NCI-H69 (cell line): Measurements from ENCODE around the gene DQX1.

ENCODE experiments used
- DNase-seq: peaks from one replicate; lab custom pipeline; 2025; lab: John Stamatoyannopoulos, UW

The DQX1 gene

DNA sequence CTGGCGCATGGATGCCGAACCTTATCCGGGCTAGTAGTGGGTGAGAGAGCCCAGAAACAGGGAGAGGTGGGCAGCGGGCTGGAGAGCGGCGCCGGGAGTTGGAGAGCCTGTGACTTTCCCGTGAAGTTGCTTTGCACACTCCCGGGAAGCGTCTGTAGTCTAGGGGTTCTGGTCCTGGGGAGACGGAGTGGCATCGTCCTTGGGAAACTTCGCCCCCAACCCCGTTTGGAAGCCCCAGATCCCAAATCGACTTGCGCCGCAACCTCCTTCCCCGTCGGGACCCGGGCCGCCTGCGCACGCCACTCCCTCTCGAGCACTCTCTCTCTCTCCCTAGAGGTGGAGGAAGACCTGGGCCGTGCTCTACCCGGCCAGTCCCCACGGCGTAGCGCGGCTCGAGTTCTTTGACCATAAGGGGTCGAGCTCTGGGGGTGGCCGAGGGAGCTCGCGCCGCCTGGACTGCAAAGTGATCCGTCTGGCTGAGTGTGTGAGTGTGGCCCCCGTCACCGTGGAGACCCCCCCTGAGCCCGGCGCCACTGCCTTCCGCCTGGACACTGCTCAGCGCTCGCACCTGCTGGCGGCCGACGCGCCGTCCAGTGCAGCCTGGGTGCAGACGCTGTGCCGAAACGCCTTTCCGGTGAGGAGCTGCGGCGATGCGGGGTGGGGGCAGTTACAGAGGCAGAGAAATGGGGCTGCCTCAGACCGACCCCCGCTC lies 28.9 kb upstream of the DQX1 start:
- DNase-seq: peak; percentile 54

- DNase-seq: peak; percentile 55
Observed at GRCh38 chr2:74553892-74554819, 28.1 kb upstream of the DQX1 start, which contains the start of the genes DOK1 and LOXL3. DOK1 (plus strand) TSS chr2:74554720; CDS start chr2:74554755, 35 bp downstream. LOXL3 (minus strand) TSS chr2:74553942; CDS start chr2:74552634, 1,308 bp downstream.

DNA sequence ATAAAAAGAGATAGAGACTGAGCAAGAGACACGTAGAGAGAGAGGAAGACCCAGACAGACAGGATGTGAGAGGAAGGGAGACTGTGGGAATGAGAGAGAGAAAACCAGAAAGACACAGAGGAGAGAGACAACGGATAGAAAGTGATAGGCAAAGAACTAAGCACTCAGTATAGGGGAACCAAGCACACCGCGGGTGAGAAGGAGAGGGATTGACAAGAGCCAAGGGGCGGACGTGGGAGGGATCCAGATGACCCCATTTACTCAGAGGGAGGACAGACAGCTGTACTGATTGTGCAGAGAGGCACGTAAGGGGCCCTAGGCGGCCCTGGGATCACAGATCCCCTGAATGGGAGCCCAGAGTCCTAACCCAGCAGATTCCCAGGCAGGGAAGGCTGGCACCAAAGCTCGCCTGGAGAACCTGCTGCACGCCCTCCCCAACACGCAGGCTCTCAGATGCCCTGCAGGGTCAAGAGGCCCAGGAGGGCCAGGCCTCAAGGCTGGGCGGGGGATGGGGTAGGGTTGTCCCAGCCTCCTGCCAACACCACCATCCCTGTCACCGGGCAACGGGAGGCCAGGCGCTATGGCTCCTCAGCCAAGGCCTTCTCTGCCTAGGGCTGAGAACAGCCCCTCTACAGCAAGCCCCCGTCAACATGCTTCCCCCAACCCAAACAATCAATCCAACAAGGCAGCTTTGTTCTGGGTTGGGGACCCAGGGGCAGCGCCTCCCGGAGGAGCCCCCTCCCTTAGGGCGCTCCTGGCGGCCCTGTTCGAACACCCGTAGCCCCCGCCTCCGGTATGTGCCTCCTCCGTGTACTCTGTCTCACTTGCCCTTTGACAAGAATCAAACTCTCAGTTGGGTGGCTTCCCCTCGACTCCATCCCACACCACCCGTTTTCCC lies 27.1 kb upstream of the DQX1 start:
- DNase-seq: no peak

DNA sequence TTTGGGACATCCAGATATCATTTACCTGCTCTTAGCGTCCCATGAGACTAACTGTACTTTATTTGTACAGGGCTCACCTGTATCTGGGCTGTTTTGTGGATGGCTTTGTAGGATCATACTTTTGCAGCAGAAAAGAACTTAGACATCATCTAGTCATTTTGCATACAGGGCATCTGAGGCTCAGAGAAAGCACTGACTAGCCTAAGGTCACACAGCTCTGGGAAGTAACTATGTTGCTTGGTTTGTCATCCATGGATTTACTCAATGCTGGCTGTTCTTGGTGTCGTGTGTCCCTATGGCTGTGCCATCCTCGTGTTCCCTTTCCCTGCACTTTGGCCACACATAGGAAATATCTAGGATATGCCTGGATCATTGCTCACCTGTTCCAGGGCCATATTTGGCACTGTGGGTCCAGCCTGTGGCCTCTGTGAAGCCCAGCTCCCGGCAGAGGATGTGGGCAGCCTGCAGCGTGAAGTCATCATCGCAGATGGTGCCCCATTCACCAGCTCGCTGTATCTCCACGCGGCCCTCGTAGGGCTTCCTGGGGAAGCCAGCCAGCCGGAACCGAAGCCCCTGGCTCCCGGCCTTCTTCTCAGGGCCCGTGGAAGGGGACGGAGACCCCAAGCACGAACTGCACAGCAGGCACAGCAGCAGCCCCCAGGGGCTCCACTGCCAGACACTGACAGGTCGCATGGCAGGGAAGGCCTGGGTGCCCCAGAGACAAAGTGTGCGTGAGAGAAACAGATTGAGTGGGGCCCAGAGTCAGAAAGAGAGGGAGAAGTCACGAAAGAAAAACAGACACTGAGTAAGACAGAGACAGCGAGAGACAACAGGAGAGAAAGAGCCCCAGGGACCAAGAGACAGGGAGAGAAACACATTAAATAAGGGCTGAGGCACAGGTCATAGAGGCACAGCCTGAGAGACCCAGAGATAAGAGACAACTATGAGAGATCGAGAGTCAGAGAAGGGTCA lies 26.2 kb upstream of the DQX1 start:
- no peak for DNase-seq

DNA sequence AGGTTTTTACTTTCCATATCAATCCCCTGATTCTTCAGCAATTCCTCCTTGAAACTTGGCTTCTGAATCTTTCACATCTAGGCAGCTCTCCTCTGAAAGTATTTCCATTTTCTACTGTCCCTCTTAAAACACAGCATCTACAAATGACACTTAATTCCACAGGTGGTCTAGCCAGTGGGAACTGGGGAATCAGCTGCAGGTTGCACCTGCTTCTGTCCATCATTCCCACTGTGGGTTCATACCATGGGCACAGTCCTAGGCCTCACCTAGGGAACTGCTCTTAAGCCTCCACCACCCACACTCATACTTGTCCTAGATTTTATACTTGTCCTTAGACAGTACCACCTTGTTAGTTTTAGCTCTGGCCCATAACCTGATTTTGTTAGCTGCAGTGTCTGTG lies 25.5 kb upstream of the DQX1 start:
- DNase-seq: no peak

DNA sequence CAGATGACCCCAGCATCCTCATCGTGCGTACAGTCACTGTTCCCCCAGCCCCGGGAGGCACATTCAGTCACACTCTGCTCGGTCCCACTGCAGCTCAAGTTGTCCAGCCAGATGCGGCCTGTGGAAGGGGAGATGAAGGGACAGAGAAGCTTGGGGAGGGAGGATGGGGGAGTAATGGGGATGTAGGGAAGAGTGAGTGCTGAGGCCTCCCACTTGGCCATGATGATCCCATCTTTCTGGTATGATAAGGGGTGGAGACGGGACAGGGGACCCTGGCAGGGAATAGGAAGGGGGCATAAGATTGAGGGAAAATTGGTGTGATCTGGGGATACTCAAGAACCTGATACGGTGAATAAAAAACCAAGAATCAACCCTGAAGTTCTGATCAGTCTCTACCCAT lies 24.2 kb upstream of the DQX1 start:
- no peak for DNase-seq

GRCh38 chr2:74548900-74549826 lies 23.1 kb upstream of the DQX1 start:
- peak; percentile 44 for DNase-seq

- DNase-seq: peak; percentile 10
Observed at GRCh38 chr2:74548285-74548899, 22.4 kb upstream of the DQX1 start.

GRCh38 chr2:74546004-74546403 lies 20.0 kb upstream of the DQX1 start:
- DNase-seq: no peak

DNA sequence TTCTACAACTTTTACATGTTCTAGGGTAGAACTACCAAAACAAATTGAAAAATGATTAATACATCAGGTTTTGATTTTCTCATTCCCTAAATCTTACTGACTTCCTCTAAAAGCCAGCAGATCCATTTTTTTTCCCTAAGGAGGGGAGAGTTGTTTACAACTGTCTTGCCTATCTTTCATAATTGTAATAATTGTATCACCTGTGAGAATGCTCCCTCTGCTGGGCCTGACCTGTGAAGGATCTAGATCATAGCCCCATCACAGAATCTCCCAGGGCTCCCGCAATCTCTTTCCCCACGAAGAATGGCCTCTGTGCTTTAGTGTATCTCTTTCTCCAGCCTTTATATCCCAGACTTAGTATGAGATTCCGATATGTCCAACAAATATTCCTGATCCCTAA lies 18.6 kb upstream of the DQX1 start:
- peak; percentile 12 for DNase-seq

- no peak for DNase-seq
Observed at GRCh38 chr2:74542978-74543377, 16.9 kb upstream of the DQX1 start.

- DNase-seq: no peak
Observed at GRCh38 chr2:74540291-74540690, 14.3 kb upstream of the DQX1 start.

GRCh38 chr2:74538881-74539339 lies 12.9 kb upstream of the DQX1 start:
- DNase-seq: no peak

GRCh38 chr2:74537140-74537539 lies 11.1 kb upstream of the DQX1 start:
- no peak for DNase-seq

DNA sequence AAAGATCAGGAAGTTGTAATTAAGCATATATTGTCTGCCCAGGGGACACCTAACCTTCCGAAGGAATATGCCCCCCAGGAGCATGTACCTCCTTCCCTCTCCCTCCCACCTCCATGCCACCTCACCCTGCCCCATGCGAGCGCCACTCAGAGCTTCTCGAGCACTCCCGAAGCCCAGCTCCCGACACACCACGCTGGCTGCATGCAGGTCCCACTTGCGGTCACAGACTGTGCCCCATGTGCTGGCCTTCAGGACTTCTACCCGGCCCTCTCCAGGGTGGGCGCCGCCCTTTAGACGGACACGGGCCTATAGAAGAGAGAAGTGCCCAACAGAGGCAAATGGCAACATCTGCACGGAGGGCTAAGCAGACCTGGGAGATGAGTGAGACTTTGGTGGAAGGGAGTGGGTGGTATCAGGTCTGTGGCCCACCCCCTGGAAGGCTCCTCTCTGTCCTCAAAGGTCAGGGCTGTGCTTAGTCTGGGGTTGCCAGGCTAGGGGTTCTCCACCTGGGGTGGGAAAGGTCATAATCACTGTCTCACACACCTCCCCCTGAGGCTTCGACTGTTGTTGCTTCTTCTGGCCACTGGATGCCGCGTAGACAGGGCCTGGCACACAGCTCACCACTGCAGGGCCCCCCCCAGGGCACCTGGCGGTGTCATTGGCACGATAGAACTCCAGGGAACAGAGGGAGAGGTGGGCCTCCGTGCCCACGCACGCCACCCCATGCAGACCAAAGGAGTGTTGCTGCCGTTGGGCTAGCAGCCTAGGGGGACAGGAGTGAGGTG lies 10.3 kb upstream of the DQX1 start:
- DNase-seq: no peak

DNA sequence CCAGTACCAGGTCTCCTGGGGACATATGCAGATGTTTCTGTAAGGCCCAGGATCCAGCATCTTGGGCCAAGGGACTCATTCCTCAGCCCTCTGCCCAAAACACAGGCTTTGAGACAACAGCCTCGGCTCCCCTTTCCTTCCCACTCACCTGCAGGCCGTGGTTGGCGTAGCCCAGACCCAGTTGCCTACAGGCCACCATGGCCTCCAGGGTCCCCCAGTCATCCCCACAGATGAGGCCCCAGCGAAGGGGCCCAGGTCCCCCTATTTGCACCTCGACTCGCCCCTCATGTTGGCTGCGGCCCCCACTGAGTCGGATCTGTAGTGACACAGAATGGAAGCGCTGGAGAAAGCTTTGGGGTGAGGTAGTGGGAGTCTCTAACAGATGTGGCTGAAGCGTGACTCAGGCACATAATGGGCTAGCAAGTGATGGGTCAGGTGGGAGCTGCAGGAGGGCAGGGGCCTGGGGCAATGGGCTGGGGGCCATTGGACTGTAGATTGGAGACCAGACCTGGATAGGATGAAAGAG lies 9.5 kb upstream of the DQX1 start:
- no peak for DNase-seq

DNA sequence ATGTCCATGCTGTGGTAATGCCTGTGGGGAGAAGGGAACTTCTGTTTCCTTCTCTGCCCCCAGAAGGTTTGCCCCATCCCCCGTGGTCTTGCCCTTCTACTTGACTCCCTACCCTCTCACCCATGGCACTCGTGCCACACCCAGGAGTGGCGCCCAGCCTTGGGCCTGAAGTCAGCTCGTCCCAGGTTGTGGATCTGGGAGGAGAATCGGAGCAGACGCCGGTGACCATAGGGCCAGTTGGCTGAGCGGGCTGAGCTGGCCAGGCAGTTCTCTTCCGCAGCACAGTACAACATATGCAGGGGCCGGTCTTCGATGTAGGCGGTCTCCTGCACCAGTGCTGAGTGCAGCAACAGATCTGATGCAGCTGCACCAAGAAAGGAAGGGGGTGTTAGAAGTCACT lies 8.4 kb upstream of the DQX1 start:
- no peak for DNase-seq

DNA sequence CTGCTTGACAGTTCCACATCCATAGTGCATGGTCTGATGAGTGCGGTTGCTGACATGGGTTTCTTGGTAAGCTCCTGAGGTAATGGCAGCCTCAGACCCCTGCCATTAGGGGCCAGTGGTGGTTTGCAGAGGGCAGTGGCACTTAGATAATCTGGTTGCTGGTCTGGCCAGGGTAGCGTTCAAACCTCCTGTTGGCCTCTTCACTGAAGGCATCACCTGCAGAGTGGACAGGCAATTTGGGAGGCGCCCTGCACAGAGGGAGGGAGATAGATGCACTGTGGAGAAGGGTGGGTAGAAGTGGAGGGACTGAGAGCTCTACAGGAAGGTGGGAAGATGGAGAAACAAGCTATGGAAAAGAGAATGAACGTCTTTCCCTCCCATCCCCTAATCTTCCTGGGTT lies 7.4 kb upstream of the DQX1 start:
- no peak for DNase-seq
